Myocyte (in vitro differentiated cells): ENCODE data around the gene RTN4RL1. TPM values are rescaled to one million over a fixed set of nuclear protein-coding genes. Genes with fewer than 3 reads are reported as not detected.

Experiments
- DNase-seq: peaks from one replicate; pipeline ENCODE4 v3.0.0-alpha.2; 2012; ENCODE audit warnings: low read depth
- total RNA-seq: library from RNA; depleted of rRNA; stranded (reverse); fragments of >200 nt; gene quantifications from 2 replicates; pipeline ENCODE4 v1.2.3, GENCODE V29; 2014

The RTN4RL1 gene
- total RNA-seq, 1 donor from 2014 or later, result 0.96 TPM

DNA sequence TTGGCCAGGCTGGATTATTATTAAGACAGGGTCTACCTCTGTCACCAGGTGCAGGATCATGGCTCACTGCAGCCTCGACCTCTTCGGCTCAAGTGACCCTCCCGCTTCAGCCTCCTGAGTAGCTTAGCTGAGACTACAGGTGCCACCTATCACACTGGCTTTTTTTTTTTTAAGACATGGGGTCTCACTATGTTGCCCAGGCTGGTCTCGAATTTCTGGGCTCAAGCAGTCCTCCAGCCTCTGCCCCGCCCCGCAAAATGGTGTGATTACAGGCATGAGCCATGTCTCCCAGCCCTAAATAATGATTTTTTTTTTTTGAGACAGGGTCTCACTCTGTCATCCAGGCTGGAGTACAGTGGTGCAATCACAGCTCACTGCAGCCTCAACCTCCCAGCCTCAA is 22.5 kb upstream of the RTN4RL1 start:
- no peak for DNase-seq

DNA sequence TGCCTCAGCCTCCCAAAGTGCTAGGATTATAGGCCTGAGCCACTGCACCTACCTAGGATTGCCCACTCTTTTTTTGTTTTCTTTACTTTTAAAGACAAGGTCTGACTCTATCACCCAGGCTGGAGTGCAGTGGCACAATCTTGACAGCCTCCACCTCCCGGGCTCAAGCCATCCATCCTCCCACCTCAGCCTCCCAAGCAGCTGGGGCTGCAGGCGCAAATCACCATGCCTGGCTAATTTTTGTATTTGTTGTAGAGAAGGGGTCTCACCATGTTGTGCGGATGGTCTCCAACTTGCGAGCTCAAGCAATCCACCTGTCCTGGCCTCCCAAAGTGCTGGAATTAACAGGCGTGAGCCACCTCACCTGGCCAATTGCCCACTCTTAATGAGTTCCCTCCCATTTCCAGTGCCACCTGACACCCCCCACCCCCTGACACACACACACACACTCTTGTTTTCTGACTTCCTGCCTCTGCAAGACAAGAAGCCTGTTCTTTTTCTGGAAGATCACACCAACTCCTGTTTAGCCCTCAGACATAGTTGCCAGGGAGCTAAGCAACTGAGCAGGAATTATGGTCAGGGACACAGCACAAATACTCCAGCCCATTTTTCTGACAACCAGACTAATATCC is 19.2 kb upstream of the RTN4RL1 start:
- DNase-seq, result no peak

DNA sequence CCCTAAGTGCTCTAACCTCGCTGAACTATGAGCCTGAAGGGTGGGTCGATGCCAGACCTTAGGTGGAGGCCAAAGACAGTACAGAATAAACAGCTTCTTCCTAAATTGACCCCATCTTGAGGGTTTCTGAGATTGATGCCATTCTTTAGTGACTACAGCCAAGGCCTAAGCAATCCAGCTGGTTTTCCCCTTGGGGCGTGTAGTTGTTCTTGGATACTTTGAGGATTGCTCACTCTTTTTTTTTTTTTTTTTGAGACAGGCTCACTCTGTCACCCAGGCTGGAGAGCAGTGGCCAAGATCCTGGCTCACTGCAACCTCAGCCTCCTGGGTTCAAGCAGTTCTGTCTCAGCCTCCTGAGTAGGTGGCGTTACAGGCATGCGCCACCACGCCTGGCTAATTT is 18.7 kb upstream of the RTN4RL1 start:
- DNase-seq, result peak; percentile 64

- no peak for DNase-seq
These were observed 17.8 kb upstream of the RTN4RL1 start for GRCh38 chr17:2042933-2043332.

DNA sequence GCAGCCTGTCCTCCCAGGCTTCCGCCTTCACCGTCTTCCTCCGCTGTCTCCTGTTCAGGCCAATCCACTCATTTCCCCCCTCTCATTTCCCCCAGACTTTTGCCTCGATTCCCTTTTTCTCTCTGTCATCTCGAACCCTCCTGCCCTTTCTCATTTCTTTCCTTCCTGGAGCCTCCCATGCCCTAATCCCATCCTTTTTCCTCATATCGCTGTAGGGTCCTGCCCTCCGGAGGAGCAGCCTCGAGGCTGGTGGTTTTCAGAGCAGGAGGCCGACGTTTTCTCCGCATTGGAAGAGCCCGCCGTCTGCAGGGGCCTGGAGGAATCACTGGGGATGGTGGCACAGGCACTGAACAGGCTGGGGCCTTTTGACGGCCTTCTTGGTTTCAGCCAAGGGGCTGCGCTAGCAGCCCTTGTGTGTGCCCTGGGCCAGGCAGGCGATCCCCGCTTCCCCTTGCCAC is 17.3 kb upstream of the RTN4RL1 start:
- DNase-seq, result peak; percentile 66

DNA sequence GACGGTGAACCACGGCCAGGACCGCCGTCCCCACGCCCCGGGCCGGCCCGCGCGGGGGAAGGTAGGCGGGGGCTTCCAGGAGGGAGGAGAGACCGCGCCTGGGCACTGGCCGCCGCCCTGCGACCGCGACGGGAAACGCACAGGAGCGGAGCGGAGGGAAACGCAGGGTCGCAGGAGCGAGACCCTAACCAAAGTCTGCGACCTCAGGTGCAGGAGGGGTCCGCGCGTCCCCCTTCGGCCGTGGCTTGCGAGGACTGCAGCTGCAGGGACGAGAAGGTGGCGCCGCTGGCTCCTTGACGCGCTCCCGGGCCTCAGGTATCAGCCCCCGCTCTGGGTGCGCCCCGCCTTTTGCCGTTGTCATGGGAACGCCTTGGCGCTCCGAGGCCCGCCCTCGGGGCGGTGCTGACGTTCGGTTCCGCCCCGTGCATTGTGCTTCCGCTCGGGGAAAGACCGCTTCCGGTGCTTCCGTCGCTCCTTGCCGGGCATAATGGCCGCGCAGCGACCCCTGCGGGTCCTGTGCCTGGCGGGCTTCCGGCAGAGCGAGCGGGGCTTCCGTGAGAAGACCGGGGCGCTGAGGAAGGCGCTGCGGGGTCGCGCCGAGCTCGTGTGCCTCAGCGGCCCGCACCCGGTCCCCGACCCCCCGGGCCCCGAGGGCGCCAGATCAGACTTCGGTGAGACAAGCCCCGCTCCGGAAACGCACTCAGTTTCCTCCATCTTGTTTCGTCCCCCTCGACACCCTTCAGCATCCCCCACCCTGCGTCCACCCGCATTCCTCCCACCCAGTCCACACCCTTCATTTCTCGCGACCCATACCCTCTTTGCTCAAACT is 16.6 kb upstream of the RTN4RL1 start, which contains the start of gene OVCA2:
Gene OVCA2, plus strand, starts transcription at position 462 of the 829 bp plus-strand sequence. Its CDS starts 26 bp downstream, at position 488.
- peak; percentile 94 for DNase-seq

DNA sequence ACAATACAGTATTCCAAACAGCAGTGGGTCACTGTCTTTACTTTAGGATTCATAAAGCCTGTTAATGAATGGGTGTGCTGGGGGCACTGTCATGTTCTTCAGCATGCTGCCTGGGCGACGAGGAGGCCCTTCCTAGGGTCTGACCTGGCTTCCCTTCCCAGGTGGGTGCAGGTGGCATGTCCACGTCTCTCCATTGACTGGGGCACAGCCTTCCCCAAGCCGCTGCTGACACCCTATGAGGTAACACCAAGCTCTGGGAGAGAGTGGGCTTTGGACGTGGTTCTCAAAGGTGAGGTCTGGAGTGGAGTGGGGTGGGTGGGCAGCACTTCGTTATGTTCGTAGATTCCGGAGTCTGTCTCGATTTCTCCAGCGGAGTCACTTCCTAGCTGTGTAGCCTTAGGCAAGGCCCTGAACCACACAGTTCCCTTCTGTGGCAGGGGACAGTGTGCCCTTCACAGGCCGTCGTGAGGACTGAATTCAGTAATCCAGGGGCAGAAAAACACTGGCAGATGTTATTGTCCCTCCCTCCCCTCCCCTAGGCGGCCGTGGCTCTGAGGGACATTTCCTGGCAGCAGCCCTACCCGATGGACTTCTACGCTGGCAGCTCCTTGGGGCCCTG is 15.9 kb upstream of the RTN4RL1 start:
- no peak for DNase-seq

DNA sequence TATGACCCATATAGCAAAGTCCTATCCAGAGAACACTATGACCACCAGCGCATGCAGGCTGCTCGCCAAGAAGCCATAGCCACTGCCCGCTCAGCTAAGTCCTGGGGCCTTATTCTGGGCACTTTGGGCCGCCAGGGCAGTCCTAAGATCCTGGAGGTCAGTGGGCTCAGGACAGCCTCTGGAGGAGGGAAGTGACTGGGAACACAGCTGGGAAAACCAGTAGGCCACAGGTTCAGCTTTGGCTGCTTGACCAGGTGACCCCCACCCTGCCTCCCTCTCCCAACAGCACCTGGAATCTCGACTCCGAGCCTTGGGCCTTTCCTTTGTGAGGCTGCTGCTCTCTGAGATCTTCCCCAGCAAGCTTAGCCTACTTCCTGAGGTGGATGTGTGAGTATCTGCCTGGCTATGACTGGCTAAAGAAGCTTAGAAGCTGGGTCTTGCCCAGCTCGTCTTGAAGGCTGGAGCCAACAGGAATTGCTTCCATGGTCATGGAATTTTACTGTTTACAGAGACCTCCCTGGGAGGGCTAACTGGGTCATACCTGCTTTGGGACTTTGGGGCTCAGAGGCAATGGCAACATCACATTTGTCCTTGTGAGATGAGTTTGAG is 15.2 kb upstream of the RTN4RL1 start:
- DNase-seq, result no peak

GRCh38 chr17:2037155-2037554 is 12.0 kb upstream of the RTN4RL1 start:
- no peak for DNase-seq

- no peak for DNase-seq
These were observed 10.7 kb upstream of the RTN4RL1 start for GRCh38 chr17:2035541-2036488.

GRCh38 chr17:2034806-2035540 is 9.8 kb upstream of the RTN4RL1 start:
- DNase-seq, result no peak

GRCh38 chr17:2034157-2034556 is 9.0 kb upstream of the RTN4RL1 start:
- no peak for DNase-seq

GRCh38 chr17:2033153-2033552 is 8.0 kb upstream of the RTN4RL1 start:
- DNase-seq, result no peak

- peak; percentile 88 for DNase-seq
These were observed 5.6 kb upstream of the RTN4RL1 start for GRCh38 chr17:2030779-2031163.

DNA sequence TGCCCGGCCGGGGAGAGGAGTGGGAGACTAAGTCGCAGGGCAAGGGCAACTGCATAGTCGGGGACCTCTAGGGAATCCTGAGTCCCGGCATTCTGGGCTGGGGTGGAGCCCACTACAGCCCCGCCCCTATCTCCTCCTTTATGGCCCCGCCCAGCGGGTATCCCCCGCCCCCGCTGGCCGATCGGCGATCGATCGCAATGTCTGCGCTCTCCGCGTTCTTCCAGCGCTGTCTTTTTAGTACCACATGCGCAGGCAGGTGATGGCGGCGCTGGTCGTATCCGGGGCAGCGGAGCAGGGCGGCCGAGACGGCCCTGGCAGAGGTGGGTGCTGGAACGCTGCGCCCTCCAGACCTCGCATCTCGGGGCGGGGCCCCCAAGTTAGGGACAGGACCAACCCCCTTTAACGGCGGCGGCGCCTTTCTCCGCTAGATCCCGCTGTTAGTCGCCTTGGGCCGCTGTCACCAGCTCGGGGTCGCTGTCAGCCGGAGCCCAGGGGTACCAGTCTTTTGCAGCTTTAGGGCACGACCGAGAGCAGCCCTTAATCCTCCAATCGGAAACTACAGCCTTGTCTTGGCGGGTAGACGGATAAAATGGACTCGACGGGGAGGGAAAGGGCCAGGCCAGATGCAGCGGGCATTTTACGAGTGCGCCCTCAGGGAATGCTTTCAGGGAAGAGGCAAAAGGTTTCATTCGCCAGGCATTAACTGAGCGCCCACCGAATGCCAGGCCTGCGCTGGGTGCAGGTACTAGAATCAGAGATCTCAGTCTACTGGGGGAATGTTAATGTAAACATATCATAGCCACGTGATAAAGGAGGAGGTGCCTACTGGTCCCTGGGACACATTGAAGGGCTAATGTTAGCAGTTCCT is 5.0 kb upstream of the RTN4RL1 start, which contains the start of gene DPH1:
Gene DPH1, plus strand, starts transcription at position 243 of the 868 bp plus-strand sequence. Its CDS starts 17 bp downstream, at position 260.
- peak; percentile 90 for DNase-seq

DNA sequence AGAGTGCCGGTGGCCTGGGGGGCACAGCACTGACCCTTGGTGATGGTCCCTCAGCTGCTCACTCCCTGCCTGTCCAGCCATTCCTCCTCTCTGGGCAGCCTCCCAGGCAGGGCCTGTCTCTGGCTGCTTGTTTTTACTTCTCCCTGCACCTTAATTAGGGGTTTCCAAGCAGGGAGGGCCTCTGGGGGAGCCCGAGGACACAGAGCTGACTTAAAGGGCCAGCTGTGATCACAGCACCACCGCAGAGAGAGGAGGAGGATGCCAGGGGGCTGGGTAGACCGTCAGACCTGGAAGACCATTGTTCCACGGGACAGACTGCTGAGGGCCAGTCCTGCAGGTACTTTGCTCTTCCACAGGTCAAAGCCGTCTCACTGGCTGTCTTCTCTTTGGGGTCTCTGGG is 3.6 kb upstream of the RTN4RL1 start:
- DNase-seq, result no peak

DNA sequence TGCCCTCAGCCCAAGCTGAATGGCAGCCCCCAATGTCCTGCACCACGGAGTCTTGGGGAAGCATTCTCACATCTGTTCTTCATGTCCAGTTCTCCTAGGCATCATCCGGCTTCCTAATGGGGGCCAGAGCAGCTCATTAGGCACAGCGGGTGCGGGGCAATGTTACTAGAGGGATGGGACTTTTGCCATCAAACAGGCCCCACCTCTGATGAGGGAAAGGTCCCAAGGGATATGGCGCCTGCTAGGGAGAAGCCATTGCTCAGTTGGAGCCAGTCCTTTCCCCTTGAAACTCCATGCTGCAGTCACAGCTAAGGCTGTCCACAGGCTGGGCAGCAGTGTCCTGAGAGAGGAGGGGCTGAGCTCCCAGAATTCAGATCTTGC is 3.1 kb upstream of the RTN4RL1 start:
- DNase-seq, result no peak

DNA sequence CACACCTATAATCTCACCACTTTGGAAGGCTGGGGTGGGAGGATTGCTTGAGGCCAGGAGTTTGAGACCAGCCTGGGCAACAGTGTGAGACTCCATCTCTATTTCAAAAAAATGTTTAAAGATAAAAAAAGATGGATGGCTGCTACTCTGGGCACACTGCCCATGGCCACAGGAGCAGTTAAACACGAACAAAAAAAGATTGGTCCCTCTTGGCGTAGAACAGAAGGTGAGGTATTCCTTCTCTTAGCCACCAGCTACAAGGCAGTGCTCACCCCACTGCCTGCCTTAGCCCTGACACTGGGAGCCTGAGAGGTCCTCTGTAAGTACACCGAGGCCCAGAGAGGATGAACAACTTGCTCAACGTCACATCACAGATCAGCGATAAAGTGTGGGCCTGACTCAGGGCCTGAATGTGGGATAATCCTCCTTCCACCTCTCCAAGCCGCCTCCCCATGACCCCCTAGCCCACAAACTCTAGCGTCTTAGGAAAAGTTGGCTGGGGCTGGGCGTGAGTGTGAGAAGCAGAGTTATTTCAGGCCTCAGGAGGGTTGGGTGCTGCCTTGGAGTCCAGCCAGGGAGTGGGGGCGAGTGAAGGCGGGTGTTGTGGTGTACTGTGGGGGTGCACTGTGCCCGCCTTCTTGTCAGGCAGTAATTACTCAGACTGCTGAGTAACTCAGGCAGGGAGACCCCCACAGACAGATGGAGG is 2.5 kb upstream of the RTN4RL1 start:
- DNase-seq, result no peak
